Measurements from ENCODE around the gene ATXN2.
"Not testable (repeated sequence)": the region's sequence is repeated elsewhere in the genome, so short reads cannot be mapped to it uniquely, and the experiment has no call there.

The ATXN2 gene

GRCh38 chr12:111503116-111503515 is 96.0 kb downstream of the ATXN2 start:
- DNase-seq (ENCODE audit: low read depth): no peak

- DNase-seq (ENCODE audit: low read depth): no peak
These were observed 104.4 kb downstream of the ATXN2 start for GRCh38 chr12:111494676-111495075.

- peak; percentile 40 for DNase-seq (ENCODE audit: low read depth)
These were observed 106.1 kb downstream of the ATXN2 start for GRCh38 chr12:111492979-111493378.

GRCh38 chr12:111488798-111489197 is 110.3 kb downstream of the ATXN2 start:
- DNase-seq (ENCODE audit: low read depth): no peak

- peak; percentile 20 for DNase-seq (ENCODE audit: low read depth)
These were observed 110.8 kb downstream of the ATXN2 start for GRCh38 chr12:111488271-111488670.

GRCh38 chr12:111482462-111482861 is 116.7 kb downstream of the ATXN2 start:
- no peak for DNase-seq (ENCODE audit: low read depth)

- DNase-seq (ENCODE audit: low read depth): no peak
These were observed 127.9 kb downstream of the ATXN2 start for GRCh38 chr12:111471236-111471635.

- no peak for DNase-seq (ENCODE audit: low read depth)
These were observed 129.7 kb downstream of the ATXN2 start for GRCh38 chr12:111469401-111469800.

- DNase-seq (ENCODE audit: low read depth): no peak
These were observed 131.3 kb downstream of the ATXN2 start for GRCh38 chr12:111467857-111468241.

- peak; percentile 84 for DNase-seq (ENCODE audit: low read depth)
These were observed 131.8 kb downstream of the ATXN2 start for GRCh38 chr12:111467092-111467856.

GRCh38 chr12:111462210-111462769 is 136.8 kb downstream of the ATXN2 start:
- DNase-seq (ENCODE audit: low read depth): peak; percentile 63

GRCh38 chr12:111460111-111460510 is 139.0 kb downstream of the ATXN2 start:
- DNase-seq (ENCODE audit: low read depth): not testable (repeated sequence)

- no peak for DNase-seq (ENCODE audit: low read depth)
These were observed 140.5 kb downstream of the ATXN2 start for GRCh38 chr12:111458546-111459172.

- DNase-seq (ENCODE audit: low read depth): no peak
These were observed 141.5 kb downstream of the ATXN2 start for GRCh38 chr12:111457577-111457976.

GRCh38 chr12:111457071-111457470 is 142.0 kb downstream of the ATXN2 start:
- DNase-seq (ENCODE audit: low read depth): no peak

- no peak for DNase-seq (ENCODE audit: low read depth)
These were observed 143.4 kb downstream of the ATXN2 start for GRCh38 chr12:111455448-111456320.

GRCh38 chr12:111454716-111455447 is 144.2 kb downstream of the ATXN2 start:
- no peak for DNase-seq (ENCODE audit: low read depth)

- no peak for DNase-seq (ENCODE audit: low read depth)
These were observed 144.8 kb downstream of the ATXN2 start for GRCh38 chr12:111454311-111454710.

GRCh38 chr12:111453071-111453989 is 145.8 kb downstream of the ATXN2 start:
- no peak for DNase-seq (ENCODE audit: low read depth)

GRCh38 chr12:111451649-111452129 is 147.4 kb downstream of the ATXN2 start:
- DNase-seq (ENCODE audit: low read depth): no peak

Measured in fibroblast of the conjunctiva (primary cell).